Keratinocyte (primary cell): ENCODE results near the gene BCO2. TPM values are rescaled to one million over a fixed set of nuclear protein-coding genes. Genes with fewer than 3 reads are reported as not detected.

Experiments used
- DNase-seq: peaks from one replicate; pipeline ENCODE4 v3.0.0-alpha.2; 2011; ENCODE audit warnings: low read depth, missing footprints, low spot score
- FAIRE-seq: peaks from 2 replicates; lab custom pipeline; 2011; peaks lifted over from hg19 to GRCh38; lab: Jason Lieb, UNC
- H2AFZ ChIP-seq: 2 replicates; pipeline ENCODE4 v1.6.0; 2012; ENCODE audit warnings: low read length, control low read depth, inconsistent platforms; ENCODE audit not compliant: control insufficient read depth
- H3K27ac ChIP-seq: 2 replicates; pipeline ENCODE4 v1.5.1; 2011; ENCODE audit warnings: low read length; ENCODE audit not compliant: control insufficient read depth, insufficient read depth
- H3K27me3 ChIP-seq: 3 replicates; pipeline ENCODE4 v1.6.0; 2011; ENCODE audit warnings: low read length; ENCODE audit not compliant: control insufficient read depth, insufficient read depth; ENCODE audit errors: extremely low read depth
- H3K36me3 ChIP-seq, 2 experiments: 2 replicates in 1 of 2; 3 replicates in 1 of 2; pipeline ENCODE4 v1.5.1; 2011; ENCODE audit warnings: low read length in 2 of 2, mild to moderate bottlenecking in 1 of 2; ENCODE audit not compliant: control insufficient read depth in 2 of 2, insufficient read depth in 2 of 2; ENCODE audit errors: extremely low read depth in 1 of 2
- H3K4me1 ChIP-seq: 3 replicates; pipeline ENCODE4 v1.5.1; 2011; ENCODE audit warnings: low read length; ENCODE audit not compliant: control insufficient read depth, insufficient read depth; ENCODE audit errors: extremely low read depth
- H3K4me2 ChIP-seq: 3 replicates; pipeline ENCODE4 v1.6.0; 2011; ENCODE audit warnings: low read depth, low read length; ENCODE audit not compliant: control insufficient read depth, insufficient read depth; ENCODE audit errors: extremely low read depth
- H3K4me3 ChIP-seq, 3 experiments: fragments of 200-600 bp in 1 of 3; sonication (generic) in 1 of 3; 2 replicates in 2 of 3; 3 replicates in 1 of 3; pipeline ENCODE4 v1.5.1; 2011 to 2016; ENCODE audit warnings: low read length in 3 of 3, mild to moderate bottlenecking in 3 of 3, control low read depth in 2 of 3, inconsistent platforms in 1 of 3, low read depth in 1 of 3, mixed read lengths in 1 of 3, mixed run types in 1 of 3, moderate library complexity in 1 of 3; ENCODE audit not compliant: control insufficient read depth in 2 of 3, insufficient read depth in 2 of 3; ENCODE audit errors: extremely low read depth in 1 of 3
- H3K79me2 ChIP-seq: 2 replicates; pipeline ENCODE4 v1.6.0; 2012; ENCODE audit warnings: low read length; ENCODE audit not compliant: control insufficient read depth, insufficient read depth
- H3K9ac ChIP-seq: 3 replicates; pipeline ENCODE4 v1.6.0; 2011; ENCODE audit warnings: low read length; ENCODE audit not compliant: control insufficient read depth, insufficient read depth; ENCODE audit errors: extremely low read depth
- H3K9me1 ChIP-seq: 3 replicates; pipeline ENCODE4 v1.6.0; 2011; ENCODE audit warnings: low read length; ENCODE audit not compliant: control insufficient read depth, insufficient read depth; ENCODE audit errors: extremely low read depth
- H3K9me3 ChIP-seq: 2 replicates; pipeline ENCODE4 v1.5.1; 2012; ENCODE audit warnings: low read depth, low read length; ENCODE audit not compliant: control insufficient read depth
- H4K20me1 ChIP-seq: 3 replicates; pipeline ENCODE4 v1.6.0; 2011; ENCODE audit warnings: low read length; ENCODE audit not compliant: control insufficient read depth, insufficient read depth; ENCODE audit errors: extremely low read depth
- CTCF ChIP-seq, 3 experiments: IDR thresholded peaks in 1 of 3; conservative IDR thresholded peaks in 1 of 3; optimal IDR thresholded peaks in 1 of 3; 2 replicates in 2 of 3; 3 replicates in 1 of 3; pipeline versions ENCODE3 to v1.5.1; 2011; ENCODE audit warnings: low read length in 3 of 3, mild to moderate bottlenecking in 3 of 3, moderate library complexity in 2 of 3, control low read depth in 1 of 3, inconsistent platforms in 1 of 3; ENCODE audit not compliant: insufficient read depth in 2 of 3; ENCODE audit errors: extremely low read depth in 1 of 3
- EZH2 ChIP-seq: IDR thresholded peaks from one replicate; pipeline ENCODE4 v1.6.1; 2012; ENCODE audit warnings: inconsistent platforms, mild to moderate bottlenecking, low read length, moderate library complexity
- dilution Hi-C: fragments of 300-500 bp; cut with MboI; formaldehyde crosslinking; loops from one replicate; pipeline ENCODE4 v1.7.0; 2020; ENCODE audit warnings: low sequenced_read_pairs; ENCODE audit not compliant: extremely low pct_ligation_motif_present
- polyA plus RNA-seq, 5 experiments: library from polyadenylated mRNA; depleted of rRNA in 3 of 5; stranded (reverse) in 3 of 5; stranded (forward) in 1 of 5; unstranded in 1 of 5; fragments of >200 nt; gene quantifications; 1 replicate in 1 of 5; 2 replicates in 3 of 5; 3 replicates in 1 of 5; pipeline versions ENCODE4 v1.2.1 to v1.2.3, GENCODE V29; 2011 to 2012; ENCODE audit warnings: missing spikeins in 2 of 5, low read depth in 1 of 5, low replicate concordance in 1 of 5

The BCO2 gene
- polyA plus RNA-seq, 1 donor (not counting 4 experiments of a cell fraction or from before 2014, with no cell fraction given) = 0.37 TPM

DNA sequence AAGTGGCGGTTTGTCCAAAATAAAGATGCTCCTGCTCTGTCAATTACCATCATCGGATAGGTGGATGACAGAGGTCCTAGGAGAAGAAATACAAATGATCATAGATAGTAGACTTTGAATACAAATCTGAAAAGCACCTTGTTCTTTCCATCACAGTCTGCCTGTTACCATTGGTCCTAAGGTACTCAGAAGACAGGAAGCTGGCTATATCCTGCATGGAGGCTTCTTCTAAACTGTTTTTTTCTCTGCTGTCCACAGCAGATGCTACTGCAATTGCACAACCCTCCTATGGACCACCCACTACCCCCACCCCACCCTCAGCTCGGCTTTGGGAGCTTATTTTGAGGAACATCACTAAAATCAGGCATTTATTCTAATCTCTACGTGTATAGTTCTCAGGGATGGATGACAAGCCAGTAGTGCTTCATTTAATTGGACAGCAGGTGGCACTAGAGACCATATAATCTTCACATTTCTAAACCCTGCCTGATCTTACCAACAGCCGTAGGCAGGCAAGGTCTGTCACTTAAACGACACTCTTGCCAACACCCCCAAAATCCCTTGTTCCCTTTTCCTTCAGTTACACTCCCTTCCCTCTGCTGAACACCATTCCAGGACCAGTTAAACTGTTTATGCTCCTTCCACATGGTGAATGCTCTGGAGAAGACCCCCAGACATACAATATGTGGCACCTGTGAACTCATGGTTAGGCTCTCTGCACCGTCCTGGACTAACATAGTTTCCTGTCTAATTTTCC lies 44.3 kb downstream of the BCO2 start:
- H3K4me1 ChIP-seq = peaks cover 22% of the 10 kb centered on the region
- H3K27ac ChIP-seq = no peak overlapping the region
- DNase-seq (no peak), FAIRE-seq (peak; percentile 86)
- H3K4me2 ChIP-seq = no peak overlapping the region
- H3K27me3 ChIP-seq = no peaks in the 10 kb centered on the region
- no peaks in the 10 kb centered on the region for H3K36me3 ChIP-seq
- dilution Hi-C loops = no loop called here
- H2AFZ ChIP-seq = no peak overlapping the region
- no peaks in the 10 kb centered on the region for H3K9me1 ChIP-seq
- no peak overlapping the region for H3K4me3 ChIP-seq
- no peaks in the 10 kb centered on the region for H3K9me3 ChIP-seq
- no peaks in the 10 kb centered on the region for H3K79me2 ChIP-seq
- H3K9ac ChIP-seq = no peak overlapping the region
- TF ChIP-seq CTCF (optimal IDR thresholded peaks at IDR 0.05 in 1 of 3, IDR thresholded peaks at IDR 0.05 in 1 of 3, conservative IDR thresholded peaks at IDR 0.05 in 1 of 3; ENCODE audit: extremely low read depth in 1 of 3, insufficient read depth in 2 of 3, low read length in 3 of 3) (peak; percentile 43 to 68 (median 63)), EZH2 (no peak)
- no peaks in the 10 kb centered on the region for H4K20me1 ChIP-seq

- Histone ChIP-seq H3K4me1 (peaks cover 24% of the 10 kb centered on the region), H3K4me3 (no peak overlapping the region), H2AFZ (peak overlapping the region; percentile 78), H3K27me3 (no peaks in the 10 kb centered on the region), H3K79me2 (no peaks in the 10 kb centered on the region), H3K9ac (peak overlapping the region; percentile 13), H3K9me1 (no peaks in the 10 kb centered on the region), H3K4me2 (no peak overlapping the region), H3K9me3 (no peaks in the 10 kb centered on the region), H4K20me1 (no peaks in the 10 kb centered on the region), H3K27ac (peak overlapping the region; percentile 59), H3K36me3 (no peaks in the 10 kb centered on the region)
- FAIRE-seq (no peak), DNase-seq (no peak)
- dilution Hi-C loops = no loop called here
- TF ChIP-seq CTCF (optimal IDR thresholded peaks at IDR 0.05 in 1 of 3, IDR thresholded peaks at IDR 0.05 in 1 of 3, conservative IDR thresholded peaks at IDR 0.05 in 1 of 3; ENCODE audit: extremely low read depth in 1 of 3, insufficient read depth in 2 of 3, low read length in 3 of 3) = no peak
- TF ChIP-seq EZH2 = no peak
Observed at GRCh38 chr11:112221274-112221835, 46.0 kb downstream of the BCO2 start.
